H1 (cell line): ENCODE measurements around the gene LENG1. TPM values are rescaled to one million over a fixed set of nuclear protein-coding genes. Genes with fewer than 3 reads are reported as not detected.

Experiments used
- CTCF ChIA-PET: fragments of 300-600 bp; sonication (Branson Sonifier 250); formaldehyde crosslinking; loops from one replicate; lab custom pipeline; 2021; ENCODE audit not compliant: partially characterized antibody; lab: Charles Lee
- POLR2A ChIA-PET: fragments of 300-600 bp; sonication (Branson Sonifier 250); formaldehyde crosslinking; loops from one replicate; lab custom pipeline; 2021; ENCODE audit warnings: inconsistent platforms; ENCODE audit not compliant: partially characterized antibody; lab: Charles Lee
- DNase-seq, 2 experiments: peaks; one replicate each; pipeline versions ENCODE4 v3.0.0 to v3.0.0-alpha.2; 2010 to 2022; ENCODE audit warnings: low spot score in 2 of 2, low read depth in 1 of 2, mixed read lengths in 1 of 2
- FAIRE-seq: peaks from 2 replicates; lab custom pipeline; 2011; peaks lifted over from hg19 to GRCh38; lab: Jason Lieb, UNC
- H2AFZ ChIP-seq: 2 replicates; pipeline ENCODE4 v1.8.1; 2012; ENCODE audit warnings: low read length, inconsistent platforms
- H2AK5ac ChIP-seq: 2 replicates; pipeline ENCODE4 v1.6.1; 2013; ENCODE audit warnings: low read depth, low read length
- H2BK120ac ChIP-seq: replicated peaks from 2 replicates; pipeline ENCODE3; 2013; ENCODE audit warnings: low read depth, low read length, inconsistent platforms
- H2BK12ac ChIP-seq: 2 replicates; pipeline ENCODE4 v1.6.1; 2013; ENCODE audit warnings: low read depth, low read length
- H2BK15ac ChIP-seq: 2 replicates; pipeline ENCODE4 v1.6.1; 2013; ENCODE audit warnings: low read length
- H2BK20ac ChIP-seq: 2 replicates; pipeline ENCODE4 v1.6.1; 2013; ENCODE audit warnings: low read length
- H2BK5ac ChIP-seq: 2 replicates; pipeline ENCODE4 v1.6.1; 2013; ENCODE audit warnings: low read depth, low read length
- H3K14ac ChIP-seq: 2 replicates; pipeline ENCODE4 v1.6.1; 2013; ENCODE audit warnings: inconsistent platforms; ENCODE audit not compliant: insufficient read length
- H3K18ac ChIP-seq: 2 replicates; pipeline ENCODE4 v1.6.1; 2013; ENCODE audit warnings: low read length; ENCODE audit errors: extremely low read depth
- H3K23ac ChIP-seq: 2 replicates; pipeline ENCODE4 v1.6.1; 2013; ENCODE audit warnings: inconsistent platforms; ENCODE audit not compliant: insufficient read length
- H3K23me2 ChIP-seq: 2 replicates; pipeline ENCODE4 v1.6.1; 2013; ENCODE audit warnings: low read depth, low read length
- H3K27ac ChIP-seq: 2 replicates; pipeline ENCODE4 v1.6.1; 2011; ENCODE audit warnings: low read depth, low read length, inconsistent platforms
- H3K27me3 ChIP-seq, 4 experiments: replicated peaks in 1 of 4; 1 replicate in 1 of 4; 2 replicates in 3 of 4; pipeline versions ENCODE4 v1.6.1 to v1.8.1; 2011 to 2013; ENCODE audit warnings: low read length in 3 of 4, mild to moderate bottlenecking in 3 of 4, inconsistent platforms in 2 of 4, mixed read lengths in 2 of 4, moderate library complexity in 1 of 4; ENCODE audit not compliant: control insufficient read depth in 3 of 4, insufficient read depth in 3 of 4; ENCODE audit errors: extremely low read depth in 1 of 4
- H3K36me3 ChIP-seq, 4 experiments: 2 replicates each; pipeline versions ENCODE4 v1.6.1 to v1.8.1; 2011 to 2013; ENCODE audit warnings: mild to moderate bottlenecking in 4 of 4, low read length in 3 of 4, moderate library complexity in 2 of 4, control low read depth in 1 of 4, inconsistent platforms in 1 of 4; ENCODE audit not compliant: insufficient read depth in 4 of 4, control insufficient read depth in 2 of 4
- H3K4ac ChIP-seq: replicated peaks from 2 replicates; pipeline ENCODE3; 2013; ENCODE audit warnings: low read length, low read depth, mixed read lengths, inconsistent platforms; ENCODE audit not compliant: insufficient read length
- H3K4me1 ChIP-seq, 4 experiments: replicated peaks in 1 of 4; 1 replicate in 1 of 4; 2 replicates in 3 of 4; pipeline versions ENCODE4 v1.6.1 to v1.8.1; 2011 to 2013; ENCODE audit warnings: low read length in 3 of 4, inconsistent platforms in 2 of 4, mixed read lengths in 1 of 4; ENCODE audit not compliant: insufficient read depth in 4 of 4, control insufficient read depth in 3 of 4
- H3K4me2 ChIP-seq, 2 experiments: 2 replicates each; pipeline versions ENCODE4 v1.6.1 to v1.8.1; 2011 to 2013; ENCODE audit warnings: low read depth in 2 of 2, low read length in 2 of 2, control low read depth in 1 of 2, inconsistent platforms in 1 of 2, mild to moderate bottlenecking in 1 of 2; ENCODE audit not compliant: insufficient read depth in 1 of 2
- H3K4me3 ChIP-seq, 4 experiments: fragments of 200-600, 300-600 bp in 1 of 4; sonication (generic), shearing (Covaris generic), sonication (Bioruptor Twin) in 1 of 4; 2 replicates each; pipeline versions ENCODE4 v1.5.1 to v1.8.1; 2011 to 2016; ENCODE audit warnings: low read length in 4 of 4, low read depth in 3 of 4, control low read depth in 2 of 4, inconsistent platforms in 2 of 4, mild to moderate bottlenecking in 2 of 4, mixed read lengths in 1 of 4, moderate library complexity in 1 of 4; ENCODE audit not compliant: insufficient read depth in 2 of 4; ENCODE audit errors: extremely low read depth in 1 of 4
- H3K56ac ChIP-seq: replicated peaks from 2 replicates; pipeline ENCODE3; 2013; ENCODE audit warnings: low read depth, mild to moderate bottlenecking, mixed read lengths, low read length, inconsistent platforms; ENCODE audit not compliant: insufficient read length
- H3K79me1 ChIP-seq: 2 replicates; pipeline ENCODE4 v1.6.1; 2013; ENCODE audit warnings: low read depth, low read length, control low read depth
- H3K79me2 ChIP-seq, 2 experiments: 2 replicates each; pipeline versions ENCODE4 v1.6.1 to v1.8.1; 2012 to 2013; ENCODE audit warnings: low read length in 2 of 2, mild to moderate bottlenecking in 2 of 2, inconsistent platforms in 1 of 2; ENCODE audit not compliant: insufficient read depth in 2 of 2, control insufficient read depth in 1 of 2
- H3K9ac ChIP-seq, 4 experiments: replicated peaks in 1 of 4; 1 replicate in 1 of 4; 2 replicates in 3 of 4; pipeline versions ENCODE4 v1.6.1 to v1.8.1; 2011 to 2013; ENCODE audit warnings: low read depth in 3 of 4, low read length in 3 of 4, control low read depth in 2 of 4, mild to moderate bottlenecking in 2 of 4, moderate library complexity in 2 of 4, inconsistent platforms in 1 of 4; ENCODE audit errors: extremely low read depth in 1 of 4
- H3K9me3 ChIP-seq, 2 experiments: 2 replicates each; pipeline versions ENCODE4 v1.6.1 to v1.8.1; 2012 to 2013; ENCODE audit warnings: mild to moderate bottlenecking in 2 of 2, moderate library complexity in 2 of 2, control low read depth in 1 of 2, inconsistent platforms in 1 of 2, low read depth in 1 of 2, low read length in 1 of 2, mixed read lengths in 1 of 2; ENCODE audit not compliant: insufficient read depth in 2 of 2
- H4K20me1 ChIP-seq, 2 experiments: replicated peaks in 1 of 2; 2 replicates each; pipeline versions ENCODE3 to v1.8.1; 2011 to 2013; ENCODE audit warnings: inconsistent platforms in 2 of 2, low read length in 2 of 2, mild to moderate bottlenecking in 1 of 2; ENCODE audit not compliant: insufficient read depth in 2 of 2, control insufficient read depth in 1 of 2
- H4K5ac ChIP-seq: 2 replicates; pipeline ENCODE4 v1.6.1; 2013; ENCODE audit warnings: low read length, low read depth, mixed read lengths, inconsistent platforms; ENCODE audit not compliant: insufficient read length
- H4K8ac ChIP-seq: 2 replicates; pipeline ENCODE4 v1.8.0; 2013; ENCODE audit warnings: mild to moderate bottlenecking, moderate library complexity, low read length, inconsistent platforms; ENCODE audit not compliant: insufficient read depth; ENCODE audit errors: extremely low read depth
- H4K91ac ChIP-seq: replicated peaks from 2 replicates; pipeline ENCODE3; 2013; ENCODE audit warnings: low read length, mixed read lengths, inconsistent platforms; ENCODE audit not compliant: insufficient read length
- ASH2L ChIP-seq: fragments of 200-600, 300-600 bp; sonication (generic); IDR thresholded peaks from one replicate; pipeline ENCODE4 v1.7.1; 2017; ENCODE audit warnings: low read length
- CBX8 ChIP-seq: fragments of 300-800, 300-1000 bp; sonication (generic); IDR thresholded peaks from 2 replicates; pipeline ENCODE4 v1.7.1; 2016; ENCODE audit warnings: low read depth, low read length, borderline replicate concordance
- CEBPB ChIP-seq: IDR thresholded peaks from 2 replicates; pipeline ENCODE4 v1.6.1; 2012; ENCODE audit warnings: low read depth, low read length
- CHD2 ChIP-seq: IDR thresholded peaks from 2 replicates; pipeline ENCODE4 v1.6.1; 2012; ENCODE audit warnings: low read length, improper control_type of control experiment
- E2F6 ChIP-seq: IDR thresholded peaks from 2 replicates; pipeline ENCODE4 v1.6.1; 2012; ENCODE audit warnings: inconsistent platforms
- EP300 ChIP-seq, 2 experiments: IDR thresholded peaks; 1 replicate in 1 of 2; 2 replicates in 1 of 2; pipeline ENCODE4 v1.6.1; 2011 to 2012; ENCODE audit warnings: low read depth in 2 of 2, low read length in 2 of 2, mild to moderate bottlenecking in 2 of 2, borderline replicate concordance in 1 of 2, inconsistent platforms in 1 of 2, moderate library complexity in 1 of 2
- MAFK ChIP-seq: IDR thresholded peaks from 2 replicates; pipeline ENCODE4 v1.6.1; 2012; ENCODE audit warnings: low read depth, mild to moderate bottlenecking, improper control_type of control experiment, low read length
- NANOG ChIP-seq: IDR thresholded peaks from 2 replicates; pipeline ENCODE4 v1.6.1; 2011; ENCODE audit warnings: low read length, low read depth, mild to moderate bottlenecking, inconsistent platforms; ENCODE audit not compliant: insufficient read depth, poor library complexity, severe bottlenecking
- POLR2A ChIP-seq, 2 experiments: IDR thresholded peaks; 1 replicate in 1 of 2; 2 replicates in 1 of 2; pipeline ENCODE4 v1.6.1; 2011; ENCODE audit warnings: low read depth in 2 of 2, low read length in 2 of 2, mild to moderate bottlenecking in 2 of 2; ENCODE audit errors: control extremely low read depth in 1 of 2
- RAD21 ChIP-seq, 2 experiments: IDR thresholded peaks in 1 of 2; conservative IDR thresholded peaks in 1 of 2; 2 replicates each; pipeline ENCODE4 v1.6.1; 2011; ENCODE audit warnings: low read depth in 2 of 2, low read length in 2 of 2, improper control_type of control experiment in 1 of 2, inconsistent platforms in 1 of 2, mild to moderate bottlenecking in 1 of 2, moderate library complexity in 1 of 2
- SAP30 ChIP-seq: fragments of 300-600 bp; sonication (generic); IDR thresholded peaks from 2 replicates; pipeline ENCODE4 v1.7.1; 2012; ENCODE audit warnings: low read length, moderate library complexity, mild to moderate bottlenecking, inconsistent platforms; ENCODE audit not compliant: insufficient read depth, insufficient replicate concordance
- SP2 ChIP-seq: IDR thresholded peaks from 2 replicates; pipeline ENCODE4 v1.6.1; 2012; ENCODE audit warnings: mild to moderate bottlenecking, low read length, inconsistent platforms
- TEAD4 ChIP-seq: IDR thresholded peaks from 2 replicates; pipeline ENCODE4 v1.6.1; 2012; ENCODE audit warnings: low read depth, low read length, inconsistent platforms, mixed read lengths
- WGBS, 2 experiments: shearing (Covaris generic) in 1 of 2; methylation state at CpG; one replicate each; pipeline versions ENCODE4 v1.1.6 to v1.1.7; 2013 to 2015; ENCODE audit warnings: low lambda C conversion rate in 2 of 2, mixed read lengths in 2 of 2, inconsistent platforms in 1 of 2, low coverage in 1 of 2, missing lambda C conversion rate in 1 of 2; ENCODE audit not compliant: insufficient replicate concordance in 2 of 2, insufficient coverage in 1 of 2, insufficient read length in 1 of 2; ENCODE audit errors: extremely low coverage in 1 of 2, missing lambda C conversion rate in 1 of 2; 5-methylcytosine and 5-hydroxymethylcytosine counted together
- polyA plus RNA-seq, 7 experiments: library from polyadenylated mRNA; depleted of rRNA in 3 of 7; stranded (reverse) in 5 of 7; unstranded in 2 of 7; fragments of >200 nt in 5 of 7; fragments of 200-250 nt in 2 of 7; gene quantifications; 1 replicate in 5 of 7; 2 replicates in 1 of 7; 4 replicates in 1 of 7; pipeline versions ENCODE4 v1.2.1 to v1.2.3, GENCODE V29; 2011 to 2013; ENCODE audit warnings: missing spikeins in 2 of 7, mixed read lengths in 2 of 7
- total RNA-seq: library from RNA; stranded (reverse); fragmentation: NEBNext Ultra II Directional; extraction: Animal tissue kit (Norgen Biotek cat#: 25700); gene quantifications from 2 replicates; pipeline ENCODE4 v1.2.1, GENCODE V29; 2021

LENG1 gene
- total and polyA plus RNA-seq, 2 of the 8 experiments (the other 6 are each of a cell fraction or from before 2014, with no cell fraction given) = 1.2 to 4.4 TPM

- FAIRE-seq = no peak
- Histone ChIP-seq H3K79me2 (no peaks in the 10 kb centered on the region), H3K23ac (no peak overlapping the region), H4K8ac (no peak overlapping the region), H2BK120ac (no peak overlapping the region), H3K27ac (no peak overlapping the region), H3K14ac (no peak overlapping the region), H3K4me3 (no peak overlapping the region), H2AK5ac (no peak overlapping the region), H4K91ac (no peak overlapping the region), H3K56ac (no peak overlapping the region), H4K5ac (no peak overlapping the region), H3K36me3 (peaks cover 16 to 65% (median 28%) of the 10 kb centered on the region in 4 experiments), H4K20me1 (peaks cover 0 to 7% of the 10 kb centered on the region in 2 experiments), H3K9ac (no peak overlapping the region), H3K9me3 (peaks cover 3 to 10% of the 10 kb centered on the region in 2 experiments; a peak in 3 of 4 replicates), H3K18ac (no peak overlapping the region), H3K4me1 (no peaks in the 10 kb centered on the region), H3K4me2 (no peak overlapping the region), H2BK15ac (no peak overlapping the region), H3K4ac (no peak overlapping the region), H2BK5ac (no peak overlapping the region), H2AFZ (no peak overlapping the region), H2BK20ac (no peak overlapping the region), H3K23me2 (peaks cover 3% of the 10 kb centered on the region; the same call in 1 of the 2 replicates), H2BK12ac (no peak overlapping the region), H3K79me1 (no peaks in the 10 kb centered on the region), H3K27me3 (no peaks in the 10 kb centered on the region)
- 95% methylated on average over 20 of the region's 20 CpGs; no CpG with 5 or more reads in 1 of the 2 experiments for WGBS, 2 experiments
- ChIA-PET POLR2A (interaction anchor here (0.6 to 1.6 kb wide), 5 partner anchors 8 to 14 kb away, joined by 3 to 8 read pairs (median 4); partner anchors contain the start of genes CNOT3, PRPF31 and TFPT), CTCF (interaction anchor here (0.6 to 0.9 kb wide), 2 partner anchors 15 to 102 kb away, joined by 3 read pairs; no protein-coding TSS in a partner anchor)
- no peak for DNase-seq
- TF ChIP-seq POLR2A (IDR thresholded peaks at IDR 0.05; ENCODE audit: control extremely low read depth in 1 of 2, low read depth in 2 of 2, low read length in 2 of 2) (no peak), EP300 (IDR thresholded peaks at IDR 0.05; ENCODE audit: borderline replicate concordance in 1 of 2, low read depth in 2 of 2, low read length in 2 of 2) (no peak), SAP30 (no peak), NANOG (no peak), CHD2 (no peak), CEBPB (no peak), E2F6 (no peak), CBX8 (no peak), MAFK (no peak), SP2 (no peak), RAD21 (IDR thresholded peaks at IDR 0.05 in 1 of 2, conservative IDR thresholded peaks at IDR 0.05 in 1 of 2; ENCODE audit: low read depth in 2 of 2, low read length in 2 of 2) (no peak), TEAD4 (no peak), ASH2L (no peak)
Measured at GRCh38 chr19:54129617-54129996, 29.9 kb downstream of the LENG1 start.
